Spleen (tissue), 7 donors: Measurements from ENCODE around the gene EPX.

ENCODE experiments used
- POLR2AphosphoS5 ChIP-seq, 3 donors: sonication (generic); formaldehyde crosslinking; IDR thresholded peaks; one replicate each; pipeline ENCODE4 v1.5.1; 2017; ENCODE audit warnings: antibody characterized with exemption in 3 of 3
- TF ChIP-seq, protein P1 (sequence below), 11 experiments: fragments of 200-600 bp in 7 of 11; fragments of 450-650 bp in 4 of 11; sonication (generic) in 4 of 11; IDR thresholded peaks in 8 of 11; conservative IDR thresholded peaks in 3 of 11; 1 replicate in 7 of 11; 2 replicates in 4 of 11; pipeline versions ENCODE4 v1.4.0 to v1.8.0; 2016 to 2021; ENCODE audit warnings: antibody characterized with exemption in 11 of 11, inconsistent platforms in 4 of 11, mild to moderate bottlenecking in 1 of 11
- donor health status: DM: no; HTN: no; CAD: no; lungs with moderate emphysema.
- donor health status: DM: no; HTN: no; CAD: no.
- donor health status: DM: no; HTN: no; CAD: no.

DNA sequence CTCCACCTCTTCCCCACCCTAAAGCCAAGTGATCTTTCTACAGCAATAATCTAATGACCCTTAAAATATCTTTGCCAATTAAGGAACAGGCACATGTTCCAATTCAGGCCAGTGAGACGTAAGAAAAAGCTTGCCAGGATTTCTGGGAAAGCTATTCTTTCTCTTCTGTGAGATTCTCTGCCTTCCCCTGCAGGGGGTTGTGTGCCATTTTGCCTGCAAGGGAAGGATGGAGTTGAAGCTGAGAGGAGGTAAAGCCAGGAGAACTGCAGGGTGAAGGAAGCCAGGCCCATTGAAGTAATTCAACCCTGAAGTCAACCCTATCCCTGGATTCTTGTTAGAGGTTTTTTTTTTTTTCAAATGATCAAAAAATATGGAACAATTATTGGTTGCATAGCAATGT lies 36.9 kb downstream of the EPX start:
- TF ChIP-seq, protein P1, sequence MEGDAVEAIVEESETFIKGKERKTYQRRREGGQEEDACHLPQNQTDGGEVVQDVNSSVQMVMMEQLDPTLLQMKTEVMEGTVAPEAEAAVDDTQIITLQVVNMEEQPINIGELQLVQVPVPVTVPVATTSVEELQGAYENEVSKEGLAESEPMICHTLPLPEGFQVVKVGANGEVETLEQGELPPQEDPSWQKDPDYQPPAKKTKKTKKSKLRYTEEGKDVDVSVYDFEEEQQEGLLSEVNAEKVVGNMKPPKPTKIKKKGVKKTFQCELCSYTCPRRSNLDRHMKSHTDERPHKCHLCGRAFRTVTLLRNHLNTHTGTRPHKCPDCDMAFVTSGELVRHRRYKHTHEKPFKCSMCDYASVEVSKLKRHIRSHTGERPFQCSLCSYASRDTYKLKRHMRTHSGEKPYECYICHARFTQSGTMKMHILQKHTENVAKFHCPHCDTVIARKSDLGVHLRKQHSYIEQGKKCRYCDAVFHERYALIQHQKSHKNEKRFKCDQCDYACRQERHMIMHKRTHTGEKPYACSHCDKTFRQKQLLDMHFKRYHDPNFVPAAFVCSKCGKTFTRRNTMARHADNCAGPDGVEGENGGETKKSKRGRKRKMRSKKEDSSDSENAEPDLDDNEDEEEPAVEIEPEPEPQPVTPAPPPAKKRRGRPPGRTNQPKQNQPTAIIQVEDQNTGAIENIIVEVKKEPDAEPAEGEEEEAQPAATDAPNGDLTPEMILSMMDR (IDR thresholded peaks at IDR 0.05 in 8 of 11, conservative IDR thresholded peaks at IDR 0.05 in 3 of 11) = no peak
- no peak for TF ChIP-seq POLR2AphosphoS5 (IDR thresholded peaks at IDR 0.05)
